ENCODE measurements around the gene FAM120AOS.
A peak's percentile ranks its signal among the peaks of the same experiment; 100 is the strongest.

Gene FAM120AOS

GRCh38 chr9:93453047-93453914 lies at the start of gene FAM120AOS:
Gene FAM120AOS (minus strand): TSS chr9:93453581. CDS start chr9:93452709, 872 bp downstream.
- DNase-seq: peak; percentile 43

DNA sequence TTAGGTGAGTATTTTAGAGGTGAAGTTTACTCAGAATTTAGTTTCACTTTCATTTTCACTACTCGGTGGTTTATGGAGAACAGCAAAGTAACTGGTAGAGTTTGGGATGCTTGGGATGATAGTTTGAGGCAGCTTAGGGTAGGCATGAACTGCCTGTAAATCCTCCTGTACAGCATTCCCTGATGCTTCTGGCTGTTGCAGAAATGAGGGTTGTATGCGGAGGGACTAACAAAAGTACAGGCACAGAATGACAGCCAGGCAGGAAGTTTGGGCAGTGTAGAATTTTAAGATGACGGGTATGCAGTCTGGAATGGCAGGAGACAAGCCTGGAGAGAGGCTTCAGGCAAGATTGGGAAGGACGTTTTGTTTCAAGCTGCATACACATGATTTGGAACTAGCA lies 48.0 kb upstream of the FAM120AOS start:
- DNase-seq: no peak

GRCh38 chr9:93500571-93501298 lies 47.4 kb upstream of the FAM120AOS start:
- DNase-seq: no peak

GRCh38 chr9:93496285-93496684 lies 42.9 kb upstream of the FAM120AOS start:
- DNase-seq: no peak

DNA sequence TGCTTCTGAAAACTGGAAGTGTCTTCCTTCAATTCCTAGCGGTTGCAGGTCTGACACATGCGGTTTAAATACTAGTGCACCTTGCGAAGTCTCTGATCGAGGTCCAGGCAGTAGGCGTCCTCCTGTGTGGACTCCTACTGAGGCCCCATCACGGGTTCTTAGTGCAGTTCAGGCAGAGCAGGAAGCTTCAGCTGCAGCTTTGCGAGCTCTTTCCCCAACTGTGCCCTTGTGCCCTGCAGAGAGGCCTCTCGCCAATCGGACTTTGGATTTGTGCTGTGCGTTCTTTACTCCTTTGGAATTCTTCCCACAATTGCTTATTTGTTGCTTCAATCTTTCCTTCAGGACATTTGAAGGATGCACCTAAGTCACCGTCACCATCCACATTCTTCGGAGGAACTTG lies 40.6 kb upstream of the FAM120AOS start:
- no peak for DNase-seq

GRCh38 chr9:93492327-93492726 lies 38.9 kb upstream of the FAM120AOS start:
- no peak for DNase-seq

DNA sequence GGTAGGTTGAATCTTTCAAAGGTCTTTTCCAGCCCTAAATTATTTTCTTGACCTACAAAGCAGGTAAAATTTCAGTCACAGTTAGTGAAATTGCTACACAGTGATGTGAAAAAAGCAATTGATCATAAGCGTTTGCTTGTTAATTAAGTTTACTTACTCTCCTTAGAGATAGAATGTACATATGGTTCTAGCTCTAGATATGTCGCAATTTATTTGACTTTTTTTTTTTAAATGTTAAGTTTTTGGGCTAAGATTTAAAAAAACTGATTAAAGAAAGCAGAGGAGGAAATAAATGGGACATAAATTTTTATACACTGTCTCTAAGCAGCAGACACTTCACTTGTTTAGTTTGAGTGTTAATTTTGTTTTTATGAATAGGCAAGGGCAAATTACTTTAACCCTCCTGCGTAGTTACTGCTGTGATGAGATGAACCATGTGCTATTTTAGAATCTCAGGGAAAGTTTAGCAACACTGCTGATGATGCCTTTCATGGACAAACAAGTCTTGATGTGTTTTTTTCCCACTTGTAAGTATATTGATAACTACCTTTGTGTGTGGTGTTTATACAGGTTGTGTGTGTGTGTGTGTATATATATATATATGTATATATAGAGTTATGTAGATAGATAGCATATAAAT lies 38.3 kb upstream of the FAM120AOS start:
- DNase-seq: no peak

- DNase-seq: no peak
Measured at GRCh38 chr9:93488244-93488643, 34.9 kb upstream of the FAM120AOS start.

- no peak for DNase-seq
Measured at GRCh38 chr9:93486268-93486667, 32.9 kb upstream of the FAM120AOS start.

DNA sequence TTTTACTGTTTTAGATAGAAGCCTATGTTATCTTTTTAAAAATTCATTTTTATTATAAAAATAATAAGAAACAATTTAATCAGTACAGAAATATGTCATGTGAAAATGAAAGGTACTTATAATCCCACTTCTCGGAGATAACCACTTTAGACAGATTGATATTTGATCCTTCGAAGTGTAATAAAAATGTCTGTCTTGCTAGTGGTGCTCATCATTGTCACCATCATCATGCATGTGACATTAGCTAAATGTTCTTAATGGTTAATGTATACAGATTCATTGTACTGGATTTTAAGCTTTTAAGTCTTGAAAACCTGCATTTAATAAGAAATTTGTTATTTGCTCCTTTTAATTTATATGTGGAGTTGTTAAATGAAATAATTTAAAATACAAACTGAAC lies 30.1 kb upstream of the FAM120AOS start:
- DNase-seq: no peak

DNA sequence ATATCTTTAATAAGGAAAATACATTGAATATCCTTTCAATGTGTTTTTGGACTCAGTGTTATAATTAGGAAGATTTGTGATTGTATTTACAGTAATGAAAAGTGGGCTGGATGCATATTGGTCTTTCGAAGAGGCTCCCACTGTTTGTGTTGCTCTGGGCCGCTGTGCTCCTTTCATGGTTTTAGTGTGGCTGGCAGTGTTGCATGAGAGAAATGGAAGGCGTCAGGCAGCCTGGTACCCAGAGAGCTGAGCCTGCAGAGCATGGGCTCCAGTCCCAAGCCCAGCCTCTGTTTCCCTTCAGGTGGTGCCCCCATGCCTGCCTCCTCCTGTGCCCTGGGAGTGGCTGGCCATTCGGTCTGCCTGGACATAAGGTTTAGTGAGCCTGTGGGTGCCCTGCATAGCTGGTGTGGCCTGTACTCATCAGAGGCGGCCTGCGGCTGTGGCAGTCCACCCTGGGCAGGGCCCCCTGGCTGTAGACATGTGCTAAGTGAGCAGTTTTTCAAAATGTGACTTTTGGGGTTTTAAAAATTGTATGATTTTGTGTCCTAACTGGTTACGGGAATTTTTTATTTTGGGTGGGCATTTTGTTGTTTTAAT lies 27.4 kb upstream of the FAM120AOS start:
- DNase-seq: no peak

DNA sequence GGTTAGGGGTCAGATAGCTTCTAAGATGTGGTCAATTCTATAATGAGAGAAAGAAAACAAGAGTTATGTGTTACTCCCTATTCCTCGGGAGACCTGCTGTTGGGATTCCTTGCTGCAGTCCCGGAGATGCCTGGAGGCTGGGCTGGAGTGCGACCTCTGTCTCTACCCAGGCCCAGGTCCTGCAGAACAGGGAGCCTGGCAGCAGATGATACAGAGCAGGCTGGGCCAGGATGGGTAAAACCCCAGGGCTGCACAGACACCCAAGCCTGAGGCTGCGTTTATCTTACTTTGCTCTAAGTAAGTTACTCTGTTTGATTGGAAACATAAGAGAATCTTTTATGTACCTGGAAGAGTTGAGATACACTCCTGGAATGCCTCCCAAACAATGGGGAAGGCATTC lies 26.9 kb upstream of the FAM120AOS start:
- no peak for DNase-seq

- no peak for DNase-seq
Measured at GRCh38 chr9:93479726-93480125, 26.3 kb upstream of the FAM120AOS start.

- no peak for DNase-seq
Measured at GRCh38 chr9:93477397-93477796, 24.0 kb upstream of the FAM120AOS start.

DNA sequence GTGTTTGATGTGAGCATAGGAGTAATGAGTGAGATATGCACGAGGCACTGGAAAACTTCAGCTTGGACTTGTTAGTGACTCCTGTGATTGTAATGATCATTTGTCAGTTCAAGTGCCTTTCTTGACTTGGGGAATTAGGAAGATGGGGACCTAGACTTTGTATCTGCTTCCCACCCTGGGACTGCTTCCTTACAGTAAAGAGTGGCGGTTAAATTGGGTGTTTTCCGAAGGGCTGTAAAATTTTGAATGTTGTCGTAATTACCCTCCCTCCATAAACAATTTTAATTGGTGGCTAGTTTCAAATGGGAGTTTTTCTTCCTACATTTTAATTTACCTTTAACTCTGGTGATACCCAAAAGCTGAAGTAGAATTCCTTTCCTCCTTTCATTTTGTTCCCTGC lies 23.5 kb upstream of the FAM120AOS start:
- DNase-seq: no peak

- no peak for DNase-seq
Measured at GRCh38 chr9:93475856-93476255, 22.5 kb upstream of the FAM120AOS start.

GRCh38 chr9:93475108-93475507 lies 21.7 kb upstream of the FAM120AOS start:
- no peak for DNase-seq

DNA sequence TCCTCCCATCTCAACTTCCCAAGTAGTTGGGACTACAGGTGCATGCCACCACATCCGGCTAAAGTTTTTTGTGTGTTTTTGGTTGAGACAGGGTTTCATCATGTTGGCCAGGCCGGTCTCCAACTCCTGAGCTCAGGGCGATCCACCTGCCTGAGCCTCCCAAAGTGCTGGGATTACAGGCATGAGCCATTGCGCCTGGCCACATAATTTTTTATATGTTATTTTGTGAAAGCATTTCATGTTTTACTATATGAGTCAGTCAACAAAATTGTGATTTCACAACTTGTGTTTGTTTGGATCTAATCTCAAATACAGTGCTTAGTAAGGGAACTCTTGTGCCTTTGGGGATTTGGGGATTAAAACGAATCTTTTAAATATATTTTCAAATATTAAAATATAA lies 20.0 kb upstream of the FAM120AOS start:
- no peak for DNase-seq

GRCh38 chr9:93471124-93471523 lies 17.7 kb upstream of the FAM120AOS start:
- DNase-seq: no peak

- DNase-seq: no peak
Measured at GRCh38 chr9:93470391-93470790, 17.0 kb upstream of the FAM120AOS start.

- no peak for DNase-seq
Measured at GRCh38 chr9:93468763-93469456, 15.5 kb upstream of the FAM120AOS start.

- DNase-seq: no peak
Measured at GRCh38 chr9:93467462-93467861, 14.1 kb upstream of the FAM120AOS start.

DNA sequence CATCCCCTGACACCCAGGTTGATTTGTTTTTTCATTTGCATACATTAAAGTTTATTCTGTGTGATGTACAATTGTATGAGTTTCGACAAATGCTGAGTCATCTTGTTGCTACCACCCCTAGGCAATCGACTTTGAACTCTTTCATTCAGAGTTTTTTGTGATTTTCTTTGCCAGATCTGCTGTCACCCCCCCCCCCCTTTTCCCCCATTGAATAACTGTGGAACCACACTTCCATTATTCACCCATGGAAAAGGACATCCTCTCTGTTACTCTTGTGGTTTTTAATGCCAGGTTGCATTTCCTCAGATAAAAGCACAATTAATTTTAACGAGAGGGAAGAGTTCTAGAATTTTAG lies 13.7 kb upstream of the FAM120AOS start:
- DNase-seq: no peak

Data from GOT3 (cell line).